COR-L47 (cell line): ENCODE results near the gene RPL7L1.
"Not testable (repeated sequence)": the region's sequence is repeated elsewhere in the genome, so short reads cannot be mapped to it uniquely, and the experiment has no call there.

ENCODE experiments used
- DNase-seq: peaks from one replicate; lab custom pipeline; 2025; lab: John Stamatoyannopoulos, UW

Gene RPL7L1

GRCh38 chr6:42891199-42891722 lies 11.8 kb downstream of the RPL7L1 start:
- no peak for DNase-seq

GRCh38 chr6:42894041-42894828 lies 14.8 kb downstream of the RPL7L1 start:
- not testable (repeated sequence) for DNase-seq

- peak; percentile 43 for DNase-seq
Observed at GRCh38 chr6:42896178-42896719, 16.8 kb downstream of the RPL7L1 start.

- peak; percentile 69 for DNase-seq
Observed at GRCh38 chr6:42898891-42899361, 19.5 kb downstream of the RPL7L1 start.

GRCh38 chr6:42899871-42900270 lies 20.5 kb downstream of the RPL7L1 start:
- DNase-seq: peak; percentile 17

- peak; percentile 78 for DNase-seq
Observed at GRCh38 chr6:42901538-42901957, 22.1 kb downstream of the RPL7L1 start.

GRCh38 chr6:42902429-42903263 lies 23.2 kb downstream of the RPL7L1 start:
- DNase-seq: not testable (repeated sequence)

GRCh38 chr6:42904467-42904866 lies 25.1 kb downstream of the RPL7L1 start:
- DNase-seq: no peak

GRCh38 chr6:42907336-42907735 lies 27.9 kb downstream of the RPL7L1 start:
- no peak for DNase-seq

- DNase-seq: no peak
Observed at GRCh38 chr6:42909835-42910234, 30.4 kb downstream of the RPL7L1 start.

GRCh38 chr6:42911171-42912021 lies 32.0 kb downstream of the RPL7L1 start:
- DNase-seq: no peak

GRCh38 chr6:42914546-42914945 lies 35.1 kb downstream of the RPL7L1 start:
- DNase-seq: no peak

- DNase-seq: no peak
Observed at GRCh38 chr6:42915732-42916131, 36.3 kb downstream of the RPL7L1 start, which contains the start of gene PTCRA. TSS of gene PTCRA (plus strand) at chr6:42916053. CDS start at chr6:42916070, 17 bp downstream.

GRCh38 chr6:42916288-42916687 lies 36.9 kb downstream of the RPL7L1 start:
- no peak for DNase-seq

- no peak for DNase-seq
Observed at GRCh38 chr6:42921801-42922200, 42.4 kb downstream of the RPL7L1 start.

- DNase-seq: no peak
Observed at GRCh38 chr6:42923666-42924065, 44.2 kb downstream of the RPL7L1 start.

- DNase-seq: no peak
Observed at GRCh38 chr6:42925248-42925857, 45.9 kb downstream of the RPL7L1 start.

GRCh38 chr6:42928986-42929820 lies 49.8 kb downstream of the RPL7L1 start, which contains the start of gene CNPY3:
TSS of gene CNPY3 (plus strand) at chr6:42929480. CDS start at chr6:42929571, 91 bp downstream.
- DNase-seq: peak; percentile 96

GRCh38 chr6:42929821-42930360 lies 50.5 kb downstream of the RPL7L1 start:
- DNase-seq: no peak

- no peak for DNase-seq
Observed at GRCh38 chr6:42932412-42932811, 53.0 kb downstream of the RPL7L1 start.
